Measurements from ENCODE around the gene GPS1. TPM values are rescaled to one million over a fixed set of nuclear protein-coding genes. Genes with fewer than 3 reads are reported as not detected.

The GPS1 gene
- total RNA-seq, 3 donors from 2014 or later, result 68.8 to 95.4 (median 94.4) TPM

DNA sequence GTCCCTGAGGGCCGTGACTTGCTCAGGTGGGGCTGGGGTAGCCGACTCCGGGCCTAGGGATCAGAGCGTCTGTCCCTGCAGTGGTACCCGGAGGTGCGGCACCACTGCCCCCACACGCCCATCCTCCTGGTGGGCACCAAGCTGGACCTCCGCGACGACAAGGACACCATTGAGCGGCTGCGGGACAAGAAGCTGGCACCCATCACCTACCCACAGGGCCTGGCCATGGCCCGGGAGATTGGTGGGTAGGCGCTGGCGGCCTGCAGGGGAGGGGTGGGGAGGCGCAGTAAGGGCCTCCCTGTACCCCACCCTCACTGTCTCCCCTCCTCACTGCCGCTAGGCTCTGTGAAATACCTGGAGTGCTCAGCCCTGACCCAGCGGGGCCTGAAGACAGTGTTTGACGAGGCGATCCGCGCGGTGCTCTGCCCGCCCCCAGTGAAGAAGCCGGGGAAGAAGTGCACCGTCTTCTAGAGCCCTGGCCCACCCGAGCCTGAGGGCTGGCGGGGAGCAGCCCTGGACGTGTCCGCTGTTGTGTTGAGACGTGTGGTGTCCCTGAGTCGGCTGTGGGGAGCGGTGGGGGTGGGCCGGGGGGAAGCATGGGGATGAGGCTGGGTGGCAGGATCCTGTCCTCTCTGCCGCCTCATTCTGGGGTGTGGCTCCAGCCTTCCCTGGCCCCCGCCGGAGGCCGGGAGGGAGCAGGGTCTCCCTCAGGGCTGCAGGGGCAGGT, 18.2 kb upstream of the GPS1 start:
- intact Hi-C loops (cut with DNase I; ENCODE audit: low total_unique reads), result loop anchor here (5.0 to 10.0 kb wide), 2 partner anchors 51 to 119 kb away; no protein-coding TSS in a partner anchor
- Histone ChIP-seq H3K27me3 (no peaks in the 10 kb centered on the region), H3K27ac (no peak overlapping the region), H3K36me3 (no peaks in the 10 kb centered on the region), H3K9me3 (no peaks in the 10 kb centered on the region), H3K4me3 (no peak overlapping the region), H3K4me1 (peaks cover 12 to 15% of the 10 kb centered on the region in 2 donors)
- TF ChIP-seq, protein P1, sequence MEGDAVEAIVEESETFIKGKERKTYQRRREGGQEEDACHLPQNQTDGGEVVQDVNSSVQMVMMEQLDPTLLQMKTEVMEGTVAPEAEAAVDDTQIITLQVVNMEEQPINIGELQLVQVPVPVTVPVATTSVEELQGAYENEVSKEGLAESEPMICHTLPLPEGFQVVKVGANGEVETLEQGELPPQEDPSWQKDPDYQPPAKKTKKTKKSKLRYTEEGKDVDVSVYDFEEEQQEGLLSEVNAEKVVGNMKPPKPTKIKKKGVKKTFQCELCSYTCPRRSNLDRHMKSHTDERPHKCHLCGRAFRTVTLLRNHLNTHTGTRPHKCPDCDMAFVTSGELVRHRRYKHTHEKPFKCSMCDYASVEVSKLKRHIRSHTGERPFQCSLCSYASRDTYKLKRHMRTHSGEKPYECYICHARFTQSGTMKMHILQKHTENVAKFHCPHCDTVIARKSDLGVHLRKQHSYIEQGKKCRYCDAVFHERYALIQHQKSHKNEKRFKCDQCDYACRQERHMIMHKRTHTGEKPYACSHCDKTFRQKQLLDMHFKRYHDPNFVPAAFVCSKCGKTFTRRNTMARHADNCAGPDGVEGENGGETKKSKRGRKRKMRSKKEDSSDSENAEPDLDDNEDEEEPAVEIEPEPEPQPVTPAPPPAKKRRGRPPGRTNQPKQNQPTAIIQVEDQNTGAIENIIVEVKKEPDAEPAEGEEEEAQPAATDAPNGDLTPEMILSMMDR (IDR thresholded peaks at IDR 0.05), result no peak
- no peak for TF ChIP-seq POLR2A (IDR thresholded peaks at IDR 0.05)
- no peak for TF ChIP-seq POLR2AphosphoS5 (IDR thresholded peaks at IDR 0.05)
- no peak for DNase-seq (ENCODE audit: low spot score in 2 of 2)

DNA sequence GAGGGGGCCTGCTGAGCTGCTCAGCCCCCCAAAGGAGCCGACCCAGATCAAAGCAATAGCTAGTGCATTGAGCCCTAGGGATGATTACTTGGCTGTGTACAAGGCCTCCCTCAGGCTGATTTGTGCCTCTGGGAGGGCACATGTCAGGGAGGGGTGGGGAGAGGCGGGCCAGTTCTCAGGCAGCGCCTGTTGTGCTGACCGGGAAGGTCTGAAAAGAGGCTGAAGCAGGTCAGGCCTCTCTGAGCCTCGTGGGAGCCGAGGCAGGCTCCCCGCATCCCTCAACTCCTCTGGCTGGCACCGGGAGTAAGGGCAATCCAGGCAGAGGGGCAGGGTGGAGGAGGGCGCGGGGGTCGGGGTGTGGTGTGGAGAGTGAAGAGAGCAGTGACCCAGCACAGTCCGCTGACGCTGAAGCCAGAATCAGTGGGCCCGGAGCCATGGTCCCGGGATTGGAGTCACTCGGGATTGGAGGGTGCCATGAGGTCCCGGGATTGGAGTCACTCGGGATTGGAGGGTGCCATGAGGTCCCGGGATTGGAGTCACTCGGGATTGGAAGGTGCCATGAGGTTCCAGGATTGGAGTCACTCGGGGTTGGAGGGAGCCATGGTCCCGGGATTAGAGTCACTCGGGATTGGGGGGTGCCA, 17.2 kb upstream of the GPS1 start:
- H3K27me3 ChIP-seq, result no peaks in the 10 kb centered on the region
- DNase-seq (ENCODE audit: low spot score in 2 of 2), result no peak
- peaks cover 12 to 15% of the 10 kb centered on the region in 2 donors for H3K4me1 ChIP-seq
- no peaks in the 10 kb centered on the region for H3K36me3 ChIP-seq
- TF ChIP-seq, protein P1 (IDR thresholded peaks at IDR 0.05), result no peak
- TF ChIP-seq POLR2AphosphoS5 (IDR thresholded peaks at IDR 0.05) (no peak), POLR2A (IDR thresholded peaks at IDR 0.05) (no peak)
- no peaks in the 10 kb centered on the region for H3K9me3 ChIP-seq
- no peak overlapping the region for H3K4me3 ChIP-seq
- peak overlapping the region in 1 of 2 donors; percentile 21 for H3K27ac ChIP-seq
- intact Hi-C loops (cut with DNase I; ENCODE audit: low total_unique reads), result loop anchor here (5.0 to 10.0 kb wide), 2 partner anchors 50 to 118 kb away; no protein-coding TSS in a partner anchor

DNA sequence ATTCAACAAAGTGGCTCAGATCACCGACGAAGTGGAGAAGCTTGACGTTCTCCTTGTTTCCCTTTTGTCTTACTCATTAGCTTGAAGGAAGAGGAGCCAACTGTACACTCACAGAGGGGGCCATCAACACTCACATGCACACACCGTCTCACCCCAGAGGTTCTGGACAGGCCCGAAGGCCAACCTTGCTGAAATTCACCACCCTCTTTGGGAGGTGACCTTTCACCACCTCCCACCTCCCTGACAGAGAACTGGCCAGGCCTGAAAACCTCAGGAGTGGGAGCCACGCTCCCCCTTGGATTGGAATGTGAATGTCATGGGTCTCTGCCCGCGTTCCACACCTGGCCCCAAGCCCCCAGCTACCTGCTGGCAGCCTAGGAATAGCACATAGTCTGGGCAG, 16.2 kb upstream of the GPS1 start:
- peaks cover 8 to 10% of the 10 kb centered on the region in 2 donors for H3K4me1 ChIP-seq
- H3K27me3 ChIP-seq, result no peaks in the 10 kb centered on the region
- TF ChIP-seq POLR2AphosphoS5 (IDR thresholded peaks at IDR 0.05), result no peak
- TF ChIP-seq, protein P1 (IDR thresholded peaks at IDR 0.05), result no peak
- no peak for TF ChIP-seq POLR2A (IDR thresholded peaks at IDR 0.05)
- DNase-seq (ENCODE audit: low spot score in 2 of 2), result no peak
- no peak overlapping the region for H3K27ac ChIP-seq
- H3K9me3 ChIP-seq, result no peaks in the 10 kb centered on the region
- H3K4me3 ChIP-seq, result no peak overlapping the region
- no peaks in the 10 kb centered on the region for H3K36me3 ChIP-seq
- intact Hi-C loops (cut with DNase I; ENCODE audit: low total_unique reads), result loop anchor here (10.0 kb wide), 1 partner anchor 49 kb away; no protein-coding TSS in a partner anchor

DNA sequence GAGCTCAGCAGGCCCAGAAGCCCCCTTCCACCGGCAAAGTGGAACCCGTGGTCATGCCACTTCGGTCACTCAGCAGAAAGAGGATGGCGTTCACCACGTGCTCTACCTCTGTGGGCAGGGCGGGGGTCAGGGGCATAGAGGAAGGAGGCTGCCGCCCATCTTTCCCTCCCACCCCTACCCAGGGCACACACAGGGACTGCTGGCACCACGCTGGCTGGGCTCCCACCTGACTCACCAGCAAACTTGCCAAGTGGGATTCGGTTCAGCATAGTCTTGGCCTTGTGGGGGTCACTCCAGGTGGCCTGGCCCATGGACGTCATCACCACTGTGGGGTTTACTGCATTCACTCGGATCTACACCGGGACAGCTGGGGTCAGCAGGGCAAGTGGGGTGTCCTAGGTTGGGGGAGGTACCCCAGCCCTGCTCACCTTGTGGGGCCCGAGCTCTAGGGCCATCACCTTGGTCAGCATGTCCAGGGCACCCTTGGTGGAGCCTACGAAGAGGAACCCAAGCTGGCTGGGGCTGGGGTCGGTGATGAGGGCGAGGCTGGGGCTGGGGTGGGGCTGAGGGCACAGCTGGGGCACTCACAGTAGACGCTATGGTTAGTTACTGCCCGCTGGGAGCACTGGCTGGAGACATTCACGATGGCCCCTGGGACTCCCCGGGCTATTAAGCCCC, 15.6 kb upstream of the GPS1 start:
- no peak for DNase-seq (ENCODE audit: low spot score in 2 of 2)
- Histone ChIP-seq H3K4me3 (peak overlapping the region; percentile 58 to 96 (median 63)), H3K27ac (peak overlapping the region; percentile 87 to 99), H3K9me3 (no peaks in the 10 kb centered on the region), H3K27me3 (no peaks in the 10 kb centered on the region), H3K4me1 (peaks cover 8 to 10% of the 10 kb centered on the region in 2 donors), H3K36me3 (no peaks in the 10 kb centered on the region)
- TF ChIP-seq POLR2AphosphoS5 (IDR thresholded peaks at IDR 0.05) (no peak), POLR2A (IDR thresholded peaks at IDR 0.05) (no peak)
- TF ChIP-seq, protein P1 (IDR thresholded peaks at IDR 0.05), result no peak
- intact Hi-C loops (cut with DNase I; ENCODE audit: low total_unique reads), result loop anchor here (10.0 kb wide), 1 partner anchor 49 kb away; no protein-coding TSS in a partner anchor
